GM18951 (cell line): ENCODE data around the gene FAM234A.

Experiments used
- POLR2A ChIP-seq: IDR thresholded peaks from 4 replicates; pipeline ENCODE4 v1.6.1; 2011; ENCODE audit warnings: mild to moderate bottlenecking; ENCODE audit not compliant: insufficient read length, insufficient read depth; ENCODE audit errors: extremely low read depth
- in situ Hi-C: fragments of 300-500 bp; cut with MboI; formaldehyde crosslinking; loops from one replicate; pipeline ENCODE4 v1.12.0; 2022; ENCODE audit warnings: low sequenced_read_pairs, mixed read lengths, inconsistent platforms; ENCODE audit not compliant: unreplicated experiment

The FAM234A gene

DNA sequence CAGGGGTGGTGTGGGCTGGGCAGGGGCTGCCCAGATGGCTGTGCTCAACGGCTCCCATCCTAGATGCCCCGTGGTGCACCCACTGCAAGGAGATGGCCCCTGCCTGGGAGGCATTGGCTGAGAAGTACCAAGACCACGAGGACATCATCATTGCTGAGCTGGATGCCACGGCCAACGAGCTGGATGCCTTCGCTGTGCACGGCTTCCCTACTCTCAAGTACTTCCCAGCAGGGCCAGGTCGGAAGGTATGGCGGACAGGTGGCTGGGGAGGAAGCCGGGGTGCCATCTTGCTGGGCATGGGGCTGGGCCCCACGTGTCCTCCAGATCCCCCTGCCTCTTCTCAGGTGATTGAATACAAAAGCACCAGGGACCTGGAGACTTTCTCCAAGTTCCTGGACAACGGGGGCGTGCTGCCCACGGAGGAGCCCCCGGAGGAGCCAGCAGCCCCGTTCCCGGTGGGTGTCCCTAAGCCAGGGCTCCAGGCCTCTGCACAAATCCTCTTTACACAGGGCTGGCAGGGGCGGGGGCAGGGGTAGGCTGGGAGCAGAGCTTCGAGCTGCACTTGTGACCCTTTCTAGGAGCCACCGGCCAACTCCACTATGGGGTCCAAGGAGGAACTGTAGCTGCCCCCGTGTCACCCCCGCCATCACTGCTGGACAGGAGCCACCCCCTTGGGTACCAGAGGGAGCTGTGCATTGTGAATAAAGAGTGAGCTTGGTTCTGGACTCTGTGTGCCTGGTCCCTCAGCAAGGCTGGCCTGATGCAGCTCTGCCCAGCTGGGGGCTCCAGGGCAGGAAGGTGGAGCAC is 52.1 kb downstream of the FAM234A start:
- no peak for TF ChIP-seq POLR2A

DNA sequence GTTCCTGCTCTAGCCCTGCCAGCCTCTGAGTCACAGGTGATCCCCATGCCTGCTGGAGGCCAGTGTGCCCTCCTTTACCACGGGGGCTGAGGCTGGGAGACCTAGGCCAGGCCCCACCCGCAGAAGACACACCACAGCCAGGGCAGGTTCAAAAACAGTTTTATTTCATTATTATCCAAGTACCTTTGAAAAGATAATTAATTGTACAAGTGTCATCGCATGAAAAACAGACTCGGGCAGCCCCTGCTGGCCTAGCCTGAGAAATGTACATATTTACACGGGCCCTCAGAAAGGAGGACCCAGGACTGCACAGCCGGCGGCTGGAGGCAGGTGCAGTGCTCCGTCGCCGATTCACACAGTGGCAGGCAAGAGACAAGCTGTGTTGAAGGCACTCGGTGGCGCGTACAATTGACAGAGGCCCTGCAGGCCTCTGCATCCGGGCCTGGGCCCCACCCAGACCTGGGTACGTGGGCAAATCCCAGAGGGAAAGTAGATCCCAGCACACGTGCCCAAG is 52.7 kb downstream of the FAM234A start:
- no peak for TF ChIP-seq POLR2A
- in situ Hi-C loops = no loop called here

More for the DNA sequence above, 52.1 kb downstream of the FAM234A start:
- in situ Hi-C loops = no loop called here

- TF ChIP-seq POLR2A = no peak
- in situ Hi-C loops = no loop called here
Measured at GRCh38 chr16:287981-288920, 53.6 kb downstream of the FAM234A start.

DNA sequence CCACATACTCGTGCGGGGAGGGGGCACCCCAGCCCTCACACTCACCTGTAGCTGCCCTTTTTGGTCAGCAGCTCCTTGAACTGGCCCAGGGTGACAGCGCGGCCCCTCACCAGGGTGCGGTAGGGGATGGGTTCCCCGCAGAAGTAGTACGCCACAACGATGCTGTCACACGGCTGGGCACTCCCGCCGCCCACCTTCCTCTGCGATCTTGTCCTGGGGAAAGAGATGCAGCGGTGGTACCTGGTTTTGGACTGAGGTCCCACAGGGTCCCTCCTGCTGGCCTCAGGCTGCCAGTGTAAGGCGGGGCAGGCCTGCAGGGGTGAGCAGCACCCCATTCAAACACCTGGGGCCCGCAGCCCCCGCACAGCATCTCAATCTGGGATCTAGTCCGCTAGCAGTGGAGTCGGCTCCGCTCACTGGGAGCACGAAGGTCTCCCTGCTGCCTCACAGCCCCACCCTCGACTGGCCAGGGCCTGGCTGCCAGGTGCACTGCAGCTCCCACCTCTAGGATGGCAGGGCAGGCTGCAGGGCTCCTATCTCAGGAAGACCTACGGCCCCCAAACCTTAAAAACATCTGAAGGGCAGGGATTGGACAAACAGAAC is 54.9 kb downstream of the FAM234A start:
- in situ Hi-C loops = no loop called here
- no peak for TF ChIP-seq POLR2A

DNA sequence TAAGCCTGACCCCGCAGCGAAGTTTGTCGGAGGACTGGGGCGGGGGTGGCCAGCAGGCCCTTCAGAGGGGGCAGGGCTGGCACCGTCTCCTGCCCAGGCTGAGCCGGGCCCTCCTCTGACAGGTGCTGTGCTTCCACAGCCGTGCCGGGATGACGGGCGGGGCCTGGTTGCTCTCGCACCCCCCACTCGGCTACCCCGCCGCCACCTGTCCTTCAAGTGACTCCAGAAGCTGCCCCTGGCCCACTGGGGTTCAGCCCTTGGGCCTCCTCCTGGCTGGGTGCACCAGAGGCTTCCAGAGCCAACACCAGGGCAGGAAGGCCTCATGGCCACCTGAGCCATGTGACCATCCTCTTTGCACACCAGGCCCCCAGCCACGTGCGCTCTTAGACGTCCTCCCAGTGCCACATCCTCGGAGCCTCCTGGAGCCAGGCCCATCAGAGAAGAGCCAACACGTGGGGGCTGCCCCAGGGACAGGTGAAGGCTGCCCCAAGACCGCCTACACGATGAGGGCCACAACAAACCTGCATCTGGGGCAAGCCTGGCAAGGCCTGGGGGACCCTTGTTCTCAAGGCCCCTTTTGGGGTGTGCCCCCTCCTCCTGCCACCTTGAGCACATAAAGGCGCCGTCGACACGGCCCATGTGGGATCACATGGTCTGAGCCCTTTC is 55.5 kb downstream of the FAM234A start:
- TF ChIP-seq POLR2A = no peak
- in situ Hi-C loops = no loop called here

- in situ Hi-C loops = no loop called here
- no peak for TF ChIP-seq POLR2A
Measured at GRCh38 chr16:290681-291405, 56.2 kb downstream of the FAM234A start.

DNA sequence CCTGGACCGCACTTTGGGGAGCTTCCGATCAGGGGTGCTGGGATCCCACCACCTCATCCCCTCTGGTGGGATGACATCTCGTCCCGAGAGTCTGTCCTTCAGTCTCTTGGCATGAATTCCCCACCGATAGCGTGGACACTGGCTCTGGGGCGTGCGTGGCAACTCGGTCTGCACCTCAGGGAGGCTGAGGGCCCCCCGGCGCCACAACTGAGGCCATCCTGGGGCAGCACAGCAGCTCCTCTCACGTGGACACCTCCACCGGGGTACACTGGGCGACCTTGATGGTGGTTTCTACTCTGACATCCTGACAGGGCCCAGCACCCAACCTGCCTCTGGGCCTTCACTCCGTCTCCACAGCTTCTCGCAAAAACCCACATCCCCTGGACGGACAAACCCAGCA is 56.9 kb downstream of the FAM234A start:
- TF ChIP-seq POLR2A = no peak
- in situ Hi-C loops = no loop called here

- TF ChIP-seq POLR2A = no peak
- in situ Hi-C loops = no loop called here
Measured at GRCh38 chr16:293043-293775, 58.6 kb downstream of the FAM234A start.

DNA sequence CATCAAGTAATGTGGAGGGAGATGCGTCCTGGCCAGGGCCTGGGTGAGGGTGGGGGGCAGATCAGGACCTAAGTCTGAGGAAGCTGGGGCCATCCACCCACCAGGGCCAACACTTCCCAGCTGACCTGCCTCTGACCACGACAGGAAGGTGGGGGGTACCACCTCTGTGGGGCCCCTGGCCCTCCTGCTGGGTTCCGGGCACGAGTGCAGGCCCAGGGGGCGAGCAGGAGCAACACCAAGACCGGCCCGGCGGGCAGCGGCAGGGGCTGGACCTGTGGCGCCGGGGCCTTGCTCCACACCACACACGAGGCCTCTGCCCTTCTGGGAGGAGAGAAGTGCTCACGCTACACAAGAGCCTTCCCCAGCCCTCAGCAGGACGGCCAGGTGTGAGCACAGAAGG is 61.7 kb downstream of the FAM234A start:
- TF ChIP-seq POLR2A = no peak
- in situ Hi-C loops = no loop called here

- TF ChIP-seq POLR2A = no peak
- in situ Hi-C loops = no loop called here
Measured at GRCh38 chr16:296806-297510, 62.3 kb downstream of the FAM234A start.

GRCh38 chr16:297832-298231 is 63.2 kb downstream of the FAM234A start:
- in situ Hi-C loops = no loop called here
- TF ChIP-seq POLR2A = no peak

DNA sequence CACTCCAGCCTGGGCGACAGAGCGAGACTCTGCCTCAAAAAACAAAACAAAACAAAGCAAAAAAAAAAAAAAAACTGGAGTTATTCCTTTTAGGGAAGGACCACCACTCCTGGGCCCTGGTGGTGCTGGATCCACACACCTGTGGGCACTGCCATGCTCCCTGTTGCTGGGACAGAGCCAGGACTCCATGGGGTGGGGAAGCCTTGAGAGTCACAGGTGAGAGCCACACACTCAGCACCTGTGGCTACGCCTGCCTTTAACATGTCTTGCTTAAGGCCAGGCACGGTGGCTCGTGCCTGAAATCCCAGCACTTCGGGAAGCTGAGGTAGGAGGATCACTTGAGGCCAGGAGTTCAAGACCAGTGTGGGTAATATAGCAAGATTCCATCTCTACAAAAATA is 66.6 kb downstream of the FAM234A start:
- in situ Hi-C loops = no loop called here
- TF ChIP-seq POLR2A = no peak
